KMS-11 (cell line): ENCODE data around the gene GRPR.

Source experiments
- H2AFZ ChIP-seq: fragments of 200-600 bp; sonication (generic); 2 replicates; pipeline ENCODE4 v1.6.1; 2016; ENCODE audit warnings: antibody characterized with exemption, mixed run types, low read depth
- H3K27ac ChIP-seq: fragments of 200-600 bp; sonication (generic); 2 replicates; pipeline ENCODE4 v1.6.1; 2016; ENCODE audit warnings: mild to moderate bottlenecking, mixed run types
- H3K27me3 ChIP-seq: fragments of 200-600 bp; sonication (generic); 2 replicates; pipeline ENCODE4 v1.6.1; 2017; ENCODE audit warnings: mild to moderate bottlenecking, low read depth, mixed run types, moderate library complexity; ENCODE audit not compliant: insufficient read depth
- H3K36me3 ChIP-seq: fragments of 200-600 bp; sonication (generic); 2 replicates; pipeline ENCODE4 v1.6.1; 2017; ENCODE audit warnings: mild to moderate bottlenecking, mixed run types; ENCODE audit not compliant: insufficient read depth
- H3K4me1 ChIP-seq: fragments of 200-600 bp; sonication (generic); 2 replicates; pipeline ENCODE4 v1.6.1; 2016; ENCODE audit warnings: mild to moderate bottlenecking, low read depth, mixed run types; ENCODE audit not compliant: poor library complexity, severe bottlenecking
- H3K4me2 ChIP-seq: fragments of 200-600 bp; sonication (generic); 2 replicates; pipeline ENCODE4 v1.7.0; 2016; ENCODE audit warnings: mild to moderate bottlenecking, mixed run types
- H3K4me3 ChIP-seq: fragments of 200-600 bp; sonication (generic); IDR thresholded peaks from 2 replicates; pipeline ENCODE4 v1.6.1; 2017; ENCODE audit warnings: low read depth, low read length, mixed read lengths; ENCODE audit not compliant: insufficient read depth
- H3K79me2 ChIP-seq: fragments of 200-600 bp; sonication (generic); 2 replicates; pipeline ENCODE4 v1.6.1; 2016; ENCODE audit warnings: low read depth, mixed run types; ENCODE audit not compliant: insufficient read depth
- H3K9ac ChIP-seq: fragments of 200-600 bp; sonication (generic); 2 replicates; pipeline ENCODE4 v1.6.1; 2016; ENCODE audit warnings: mild to moderate bottlenecking, mixed run types
- H4K20me1 ChIP-seq: fragments of 200-600 bp; sonication (generic); 2 replicates; pipeline ENCODE4 v1.6.1; 2016; ENCODE audit warnings: mild to moderate bottlenecking, mixed run types; ENCODE audit not compliant: insufficient read depth
- TF ChIP-seq, protein P1 (sequence below): fragments of 200-600 bp; sonication (generic); conservative IDR thresholded peaks from 2 replicates; pipeline ENCODE4 v1.6.1; 2017; ENCODE audit warnings: low read depth, mild to moderate bottlenecking, antibody characterized with exemption, low read length, moderate library complexity, mixed read lengths

GRPR gene

DNA sequence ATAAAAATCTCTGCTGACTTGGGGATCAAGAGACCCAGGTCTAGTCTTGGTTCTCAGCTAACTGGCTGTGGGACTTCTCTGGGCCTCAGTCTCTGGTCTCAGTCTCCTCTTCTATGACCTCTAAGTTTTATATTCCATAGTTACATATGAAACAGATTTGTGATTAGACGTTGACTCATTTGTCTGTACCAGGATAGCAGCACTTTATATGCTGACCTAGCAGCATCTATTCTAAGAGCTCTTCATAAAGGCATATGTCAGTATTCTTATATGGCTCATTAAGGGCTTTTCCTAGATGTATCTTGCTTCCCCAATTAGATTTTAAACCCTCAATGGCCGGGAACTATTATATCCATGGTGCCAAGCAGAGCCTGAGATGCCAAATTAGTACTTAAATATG lies 12.7 kb downstream of the GRPR start:
- no peak overlapping the region for H3K4me2 ChIP-seq
- no peak overlapping the region for H3K27ac ChIP-seq
- no peak overlapping the region for H3K4me3 ChIP-seq
- H3K27me3 ChIP-seq: no peaks in the 10 kb centered on the region
- no peaks in the 10 kb centered on the region for H3K79me2 ChIP-seq
- H3K4me1 ChIP-seq: no peaks in the 10 kb centered on the region
- H4K20me1 ChIP-seq: no peaks in the 10 kb centered on the region
- no peaks in the 10 kb centered on the region for H3K36me3 ChIP-seq
- no peak overlapping the region for H3K9ac ChIP-seq
- TF ChIP-seq, protein P1, sequence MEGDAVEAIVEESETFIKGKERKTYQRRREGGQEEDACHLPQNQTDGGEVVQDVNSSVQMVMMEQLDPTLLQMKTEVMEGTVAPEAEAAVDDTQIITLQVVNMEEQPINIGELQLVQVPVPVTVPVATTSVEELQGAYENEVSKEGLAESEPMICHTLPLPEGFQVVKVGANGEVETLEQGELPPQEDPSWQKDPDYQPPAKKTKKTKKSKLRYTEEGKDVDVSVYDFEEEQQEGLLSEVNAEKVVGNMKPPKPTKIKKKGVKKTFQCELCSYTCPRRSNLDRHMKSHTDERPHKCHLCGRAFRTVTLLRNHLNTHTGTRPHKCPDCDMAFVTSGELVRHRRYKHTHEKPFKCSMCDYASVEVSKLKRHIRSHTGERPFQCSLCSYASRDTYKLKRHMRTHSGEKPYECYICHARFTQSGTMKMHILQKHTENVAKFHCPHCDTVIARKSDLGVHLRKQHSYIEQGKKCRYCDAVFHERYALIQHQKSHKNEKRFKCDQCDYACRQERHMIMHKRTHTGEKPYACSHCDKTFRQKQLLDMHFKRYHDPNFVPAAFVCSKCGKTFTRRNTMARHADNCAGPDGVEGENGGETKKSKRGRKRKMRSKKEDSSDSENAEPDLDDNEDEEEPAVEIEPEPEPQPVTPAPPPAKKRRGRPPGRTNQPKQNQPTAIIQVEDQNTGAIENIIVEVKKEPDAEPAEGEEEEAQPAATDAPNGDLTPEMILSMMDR: no peak
- no peak overlapping the region for H2AFZ ChIP-seq

DNA sequence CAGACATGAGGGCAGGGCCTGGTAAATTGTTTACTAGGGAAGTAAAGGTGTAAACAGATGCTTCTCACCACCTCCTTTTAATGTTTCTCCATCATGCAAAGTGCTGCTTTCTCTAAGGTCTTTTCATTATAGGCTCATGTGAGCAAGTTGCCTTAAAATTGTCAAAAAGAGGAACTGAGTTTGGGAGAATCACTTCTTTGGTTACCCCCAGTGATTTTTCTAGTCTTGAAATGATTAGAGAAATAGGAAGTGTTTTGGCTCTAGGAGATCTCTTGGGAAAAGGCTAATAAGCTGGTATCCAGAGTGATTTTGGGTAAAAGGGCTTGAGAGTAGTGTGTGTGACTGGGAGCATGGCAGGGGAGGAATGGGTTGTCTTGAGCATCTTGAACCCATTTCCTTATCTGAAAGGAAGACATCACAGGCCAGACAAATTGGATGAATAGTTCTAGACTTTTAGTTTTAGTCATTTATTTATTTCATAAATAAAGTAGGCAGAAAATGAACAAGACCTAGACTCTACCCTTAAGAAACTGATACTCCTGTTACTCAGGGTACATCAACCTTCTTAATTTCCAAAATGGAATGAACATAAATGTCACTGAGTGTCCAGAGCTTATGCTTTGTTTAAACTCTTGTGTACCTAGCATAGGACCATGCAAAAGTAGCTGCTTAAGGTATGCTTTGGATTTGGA lies 14.2 kb downstream of the GRPR start:
- Histone ChIP-seq H3K4me1 (no peaks in the 10 kb centered on the region), H3K4me2 (no peak overlapping the region), H3K27me3 (no peaks in the 10 kb centered on the region), H4K20me1 (no peaks in the 10 kb centered on the region), H3K79me2 (no peaks in the 10 kb centered on the region), H3K36me3 (no peaks in the 10 kb centered on the region), H3K4me3 (no peak overlapping the region), H3K27ac (no peak overlapping the region), H3K9ac (no peak overlapping the region), H2AFZ (no peak overlapping the region)
- TF ChIP-seq, protein P1: no peak; the same call in 1 of the 2 replicates

DNA sequence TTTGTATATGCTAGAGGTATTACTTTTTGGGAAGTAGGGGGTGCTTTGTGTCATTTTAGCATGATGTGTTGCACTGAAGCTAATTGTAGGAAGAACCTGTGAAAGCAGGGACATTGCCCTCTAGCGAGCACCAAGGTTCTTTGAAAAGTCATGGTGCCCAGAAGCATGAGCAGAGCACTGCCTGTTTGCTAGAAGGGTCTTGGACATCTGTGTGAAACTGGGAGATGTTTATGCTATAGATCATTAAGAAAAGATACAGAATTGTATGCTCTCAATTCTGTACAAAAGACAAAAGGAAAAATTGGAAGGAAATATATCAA lies 14.7 kb downstream of the GRPR start:
- Histone ChIP-seq H3K79me2 (no peaks in the 10 kb centered on the region), H3K27me3 (no peaks in the 10 kb centered on the region), H3K36me3 (no peaks in the 10 kb centered on the region)

DNA sequence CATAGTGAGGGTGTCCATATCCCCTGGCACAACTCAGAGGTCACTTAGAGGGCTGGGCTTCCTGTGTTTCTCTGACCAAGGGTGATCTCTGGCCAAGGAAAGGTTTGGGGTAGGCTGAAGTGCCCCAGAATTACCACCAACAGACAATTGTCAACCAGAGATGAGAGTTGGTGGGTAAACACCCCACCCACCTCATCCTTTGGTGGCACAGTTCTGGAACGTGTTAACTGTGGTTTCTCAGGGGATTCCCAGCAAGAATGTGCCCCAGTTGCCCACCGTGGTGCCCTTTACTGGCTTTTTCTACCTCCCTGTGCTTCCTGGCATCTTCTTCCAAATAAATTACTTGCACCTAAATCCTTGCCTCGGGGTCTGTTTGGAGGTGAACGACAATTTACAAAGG lies 17.1 kb downstream of the GRPR start:
- Histone ChIP-seq H3K9ac (no peak overlapping the region), H3K36me3 (no peaks in the 10 kb centered on the region), H3K4me2 (no peak overlapping the region), H3K4me1 (no peaks in the 10 kb centered on the region), H3K27ac (no peak overlapping the region), H3K4me3 (no peak overlapping the region), H3K79me2 (no peaks in the 10 kb centered on the region), H3K27me3 (no peaks in the 10 kb centered on the region), H4K20me1 (no peaks in the 10 kb centered on the region), H2AFZ (no peak overlapping the region)
- TF ChIP-seq, protein P1: no peak

More for the DNA sequence above, 14.7 kb downstream of the GRPR start:
- H3K27ac ChIP-seq: no peak overlapping the region
- no peaks in the 10 kb centered on the region for H3K4me1 ChIP-seq
- H3K9ac ChIP-seq: no peak overlapping the region
- no peak overlapping the region for H3K4me3 ChIP-seq
- H3K4me2 ChIP-seq: no peak overlapping the region
- TF ChIP-seq, protein P1: no peak; the same call in 1 of the 2 replicates
- H4K20me1 ChIP-seq: no peaks in the 10 kb centered on the region
- H2AFZ ChIP-seq: no peak overlapping the region
